Mesodermal cell (in vitro differentiated cells): Measurements from ENCODE around the gene TRPM5.

Experiments
- H3K27ac ChIP-seq: 2 replicates; pipeline ENCODE4 v1.7.0; 2013; ENCODE audit warnings: mild to moderate bottlenecking, low read depth, low read length, moderate library complexity; ENCODE audit not compliant: severe bottlenecking
- H3K36me3 ChIP-seq: 2 replicates; pipeline ENCODE4 v1.7.1; 2013; ENCODE audit warnings: mild to moderate bottlenecking, low read length, moderate library complexity; ENCODE audit not compliant: control insufficient read depth, insufficient read depth
- H3K4me1 ChIP-seq: one replicate; pipeline ENCODE4 v1.7.1; 2013; ENCODE audit warnings: mild to moderate bottlenecking, low read length; ENCODE audit not compliant: insufficient read depth, control insufficient read depth, poor library complexity, severe bottlenecking
- H3K4me3 ChIP-seq: 2 replicates; pipeline ENCODE4 v1.7.0; 2013; ENCODE audit warnings: low read length, control low read depth, mild to moderate bottlenecking; ENCODE audit not compliant: insufficient read depth, poor library complexity, severe bottlenecking; ENCODE audit errors: extremely low read depth
- H3K9me3 ChIP-seq: 2 replicates; pipeline ENCODE4 v1.7.1; 2013; ENCODE audit warnings: mild to moderate bottlenecking, low read length, moderate library complexity; ENCODE audit not compliant: control insufficient read depth
- WGBS, 2 experiments: methylation state at CpG; one replicate each; pipeline ENCODE4 v1.1.5; 2013; ENCODE audit warnings: missing lambda C conversion rate in 2 of 2; ENCODE audit not compliant: insufficient coverage in 2 of 2; 5-methylcytosine and 5-hydroxymethylcytosine counted together

The TRPM5 gene

DNA sequence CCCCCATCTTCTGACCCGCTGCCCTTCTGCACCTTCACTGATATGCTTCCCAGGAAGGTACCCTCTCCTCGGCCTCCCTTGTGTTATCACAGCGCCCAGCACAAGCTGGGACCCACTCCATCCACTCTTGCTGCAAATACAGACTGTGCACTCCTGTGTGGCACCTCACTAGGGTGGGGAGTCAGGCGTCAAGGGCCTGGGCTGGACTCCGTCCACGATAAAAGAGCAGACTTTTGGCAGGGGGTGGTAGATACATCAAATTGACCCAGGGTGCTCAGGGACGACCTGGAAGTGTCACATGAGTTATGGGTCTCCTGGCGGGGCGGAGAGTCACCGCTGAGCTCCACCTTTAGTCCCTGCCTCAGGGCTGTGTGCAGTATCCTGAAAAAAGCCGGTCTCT is 908 bp downstream of the TRPM5 start:
- Histone ChIP-seq H3K27ac (no peak overlapping the region), H3K36me3 (no peaks in the 10 kb centered on the region), H3K4me1 (no peaks in the 10 kb centered on the region), H3K4me3 (no peak overlapping the region), H3K9me3 (no peaks in the 10 kb centered on the region)
- WGBS, 2 experiments = 65 to 76% methylated on average over 9 to 11 of the region's 11 CpGs

DNA sequence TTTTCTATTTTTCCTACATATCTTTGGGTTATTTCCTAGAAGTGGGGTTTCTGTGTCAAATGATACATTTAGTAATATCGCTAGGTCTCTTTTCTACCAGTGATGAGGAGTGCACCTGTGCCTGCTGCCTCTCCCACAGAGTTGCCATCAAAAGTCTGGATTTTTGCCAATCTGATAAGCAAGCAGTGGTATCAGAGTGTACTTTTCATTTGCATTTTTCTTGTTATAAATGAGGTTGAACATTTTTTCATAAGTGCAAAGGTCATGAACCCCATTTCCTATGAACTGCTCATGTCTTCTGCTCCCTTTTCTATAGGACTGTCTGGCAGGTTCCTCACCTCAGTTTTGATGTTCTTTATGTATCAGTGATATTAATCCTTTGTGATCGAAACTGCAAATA is 1.7 kb downstream of the TRPM5 start:
- Histone ChIP-seq H3K36me3 (no peaks in the 10 kb centered on the region), H3K4me3 (no peak overlapping the region), H3K27ac (no peak overlapping the region), H3K9me3 (no peaks in the 10 kb centered on the region), H3K4me1 (no peaks in the 10 kb centered on the region)
- 60 to 100% methylated on average over 1 of the region's 2 CpGs for WGBS, 2 experiments

DNA sequence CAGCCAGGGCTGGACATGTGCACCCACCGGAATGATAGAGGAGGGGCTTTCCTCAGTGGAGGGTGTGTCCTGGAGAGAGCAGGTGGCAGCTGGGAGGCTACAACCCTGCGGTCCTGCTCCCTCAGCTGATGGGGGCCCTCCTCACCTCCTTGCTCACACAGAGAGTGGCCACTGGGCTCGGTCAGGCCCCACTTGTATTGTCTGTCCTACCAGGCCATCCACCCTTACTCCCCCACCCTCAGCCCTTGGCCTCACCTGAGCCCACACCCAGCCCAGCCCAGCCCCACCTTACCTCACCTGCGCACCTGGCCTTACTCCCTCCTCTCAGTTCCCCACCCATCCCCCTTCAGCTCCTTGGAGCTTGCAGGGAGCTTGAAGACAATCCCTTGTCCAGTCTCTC is 3.1 kb downstream of the TRPM5 start:
- Histone ChIP-seq H3K4me3 (no peak overlapping the region), H3K36me3 (no peaks in the 10 kb centered on the region), H3K27ac (no peak overlapping the region), H3K4me1 (no peaks in the 10 kb centered on the region), H3K9me3 (no peaks in the 10 kb centered on the region)
- WGBS, 2 experiments = 86 to 89% methylated on average over 2 to 3 of the region's 4 CpGs

DNA sequence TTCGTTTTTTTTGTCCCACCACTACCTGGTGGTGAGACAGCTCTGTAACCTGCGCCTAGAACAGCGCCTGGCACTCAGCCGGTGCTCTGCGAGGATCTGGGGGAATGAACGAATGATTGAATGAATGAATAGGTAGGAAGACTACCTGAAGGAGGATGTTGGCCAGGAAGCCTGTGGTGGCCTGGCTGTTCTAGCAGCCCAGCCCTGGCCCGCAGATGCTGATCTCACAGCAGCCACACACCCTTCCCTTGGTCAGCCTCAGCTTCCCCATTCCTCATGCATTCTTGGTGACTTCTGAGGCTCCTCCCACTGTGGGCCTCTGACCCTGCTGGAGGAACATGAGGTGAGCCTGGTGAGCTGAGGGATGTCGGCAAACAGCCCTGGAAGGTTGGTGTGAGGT is 3.7 kb downstream of the TRPM5 start:
- no peaks in the 10 kb centered on the region for H3K9me3 ChIP-seq
- WGBS, 2 experiments = 54 to 95% methylated on average over 6 to 7 of the region's 8 CpGs
- no peaks in the 10 kb centered on the region for H3K4me1 ChIP-seq
- no peak overlapping the region for H3K4me3 ChIP-seq
- no peaks in the 10 kb centered on the region for H3K36me3 ChIP-seq
- H3K27ac ChIP-seq = no peak overlapping the region

DNA sequence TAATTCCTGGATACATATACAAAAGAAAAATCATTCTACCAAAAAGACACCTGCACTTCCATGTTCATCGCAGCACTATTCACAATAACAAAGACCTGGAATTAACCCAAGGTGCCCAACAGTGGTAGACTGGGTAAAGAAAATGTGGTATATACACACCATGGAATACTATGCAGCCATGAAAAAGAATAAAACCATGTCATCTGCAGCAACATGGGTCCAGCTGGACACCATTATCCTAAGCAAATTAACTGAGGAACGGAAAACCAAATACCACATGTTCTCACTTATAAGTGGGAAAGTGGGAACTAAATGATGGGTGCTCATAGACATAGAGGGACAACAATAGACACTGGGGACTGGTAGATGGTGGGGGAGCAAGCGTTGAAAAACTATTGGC is 4.5 kb downstream of the TRPM5 start:
- 83% methylated on average over 1 of the region's 3 CpGs; no CpG with 5 or more reads in 1 of the 2 experiments for WGBS, 2 experiments
- no peak overlapping the region for H3K27ac ChIP-seq
- no peaks in the 10 kb centered on the region for H3K36me3 ChIP-seq
- H3K9me3 ChIP-seq = no peaks in the 10 kb centered on the region
- no peaks in the 10 kb centered on the region for H3K4me1 ChIP-seq
- H3K4me3 ChIP-seq = no peak overlapping the region

DNA sequence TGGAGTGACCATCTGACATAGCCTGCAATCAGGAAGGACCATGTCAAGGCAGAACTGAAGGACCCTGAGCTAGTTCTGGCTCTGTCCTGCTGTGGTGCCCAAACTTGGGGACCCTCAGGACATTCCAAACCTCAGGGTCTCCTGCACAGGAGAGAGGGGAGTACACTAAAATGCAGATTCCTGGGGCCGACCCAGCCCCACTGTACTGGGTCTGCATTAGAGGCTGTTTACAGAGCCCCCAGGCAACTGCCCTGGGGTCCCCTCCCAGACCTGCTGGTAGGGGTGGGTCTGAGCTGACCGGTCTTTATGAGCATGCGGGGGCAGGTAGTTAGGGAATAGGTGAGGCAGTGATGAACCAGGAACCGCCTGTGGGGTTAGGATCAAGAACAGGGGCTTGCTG is 6.8 kb downstream of the TRPM5 start:
- 64 to 100% methylated on average over 1 of the region's 4 CpGs for WGBS, 2 experiments
- Histone ChIP-seq H3K9me3 (no peaks in the 10 kb centered on the region), H3K27ac (no peak overlapping the region), H3K4me3 (no peak overlapping the region), H3K4me1 (no peaks in the 10 kb centered on the region), H3K36me3 (no peaks in the 10 kb centered on the region)

GRCh38 chr11:2436521-2437031 is 7.7 kb downstream of the TRPM5 start:
- Histone ChIP-seq H3K36me3 (no peaks in the 10 kb centered on the region), H3K9me3 (no peaks in the 10 kb centered on the region), H3K4me3 (no peak overlapping the region), H3K27ac (no peak overlapping the region), H3K4me1 (no peaks in the 10 kb centered on the region)
- WGBS, 2 experiments = 85 to 87% methylated on average over 8 of the region's 13 CpGs

DNA sequence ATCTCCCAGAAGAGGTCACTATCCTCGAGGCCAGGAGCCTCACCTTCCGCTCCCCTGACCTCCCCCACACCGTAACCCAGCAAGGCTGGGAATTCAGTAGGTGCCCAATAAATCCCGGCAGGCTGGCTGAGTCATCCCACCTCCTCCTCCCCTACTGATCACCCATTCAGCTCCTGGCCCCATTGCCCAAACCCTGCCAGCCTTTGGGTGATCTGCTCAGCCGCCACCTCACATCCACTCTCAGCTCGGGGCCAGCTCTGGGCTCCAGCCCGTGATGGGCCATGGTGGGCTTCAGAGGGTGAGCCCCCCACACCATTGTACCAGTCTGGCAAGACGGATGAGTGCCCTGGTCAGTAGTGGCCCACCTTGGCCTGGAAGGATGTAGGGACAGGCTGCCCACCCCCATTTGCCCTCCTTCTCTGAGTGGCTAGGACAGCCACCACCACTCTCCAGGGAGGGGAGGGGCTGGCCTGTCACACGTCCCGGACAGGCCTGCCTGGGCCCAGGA is 8.2 kb downstream of the TRPM5 start:
- Histone ChIP-seq H3K9me3 (no peaks in the 10 kb centered on the region), H3K4me3 (no peak overlapping the region), H3K36me3 (no peaks in the 10 kb centered on the region), H3K4me1 (no peaks in the 10 kb centered on the region), H3K27ac (no peak overlapping the region)
- WGBS, 2 experiments = 91 to 92% methylated on average over 4 to 6 of the region's 10 CpGs

GRCh38 chr11:2435288-2436012 is 8.9 kb downstream of the TRPM5 start:
- no peak overlapping the region for H3K4me3 ChIP-seq
- H3K9me3 ChIP-seq = no peaks in the 10 kb centered on the region
- no peaks in the 10 kb centered on the region for H3K4me1 ChIP-seq
- no peak overlapping the region for H3K27ac ChIP-seq
- WGBS, 2 experiments = 87 to 91% methylated on average over 12 of the region's 12 CpGs
- H3K36me3 ChIP-seq = no peaks in the 10 kb centered on the region

DNA sequence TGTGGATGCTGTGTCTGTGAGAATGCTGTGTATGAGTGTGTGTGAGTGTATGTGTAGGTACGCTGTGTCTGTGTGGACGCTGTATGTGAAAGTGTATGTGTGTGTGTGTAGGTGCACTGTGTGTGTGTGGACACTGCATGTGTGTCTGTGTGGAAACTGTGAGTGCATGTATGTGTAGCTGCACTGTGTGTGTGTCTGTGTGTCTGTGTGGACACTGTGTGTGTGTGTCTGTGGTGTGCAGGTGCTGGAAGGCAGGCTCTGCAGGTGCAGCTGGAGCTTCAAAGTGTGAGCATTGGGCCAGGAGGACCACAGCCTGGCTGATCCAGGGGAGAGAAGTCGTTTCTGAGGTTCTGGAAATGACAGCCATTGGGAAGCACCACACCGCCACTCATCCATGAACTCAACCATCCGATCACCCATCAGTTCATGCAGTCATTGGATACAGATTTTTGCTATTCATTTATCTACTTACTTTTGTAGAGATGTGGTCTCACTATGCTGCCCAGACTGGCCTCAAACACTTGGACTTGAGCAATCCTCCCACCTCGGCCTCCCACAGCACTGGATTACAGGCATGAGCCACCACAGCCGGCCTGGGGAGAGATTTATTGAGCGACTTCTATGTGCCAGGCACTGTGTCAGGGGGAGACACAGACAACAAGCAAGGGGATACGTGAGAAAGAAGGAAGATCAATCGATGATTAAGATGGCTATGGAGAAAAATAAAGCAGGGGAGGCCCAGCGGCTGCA is 9.6 kb downstream of the TRPM5 start:
- 86 to 96% methylated on average over 9 of the region's 11 CpGs for WGBS, 2 experiments
- Histone ChIP-seq H3K9me3 (no peaks in the 10 kb centered on the region), H3K27ac (no peak overlapping the region), H3K4me1 (no peaks in the 10 kb centered on the region), H3K4me3 (no peak overlapping the region), H3K36me3 (no peaks in the 10 kb centered on the region)

DNA sequence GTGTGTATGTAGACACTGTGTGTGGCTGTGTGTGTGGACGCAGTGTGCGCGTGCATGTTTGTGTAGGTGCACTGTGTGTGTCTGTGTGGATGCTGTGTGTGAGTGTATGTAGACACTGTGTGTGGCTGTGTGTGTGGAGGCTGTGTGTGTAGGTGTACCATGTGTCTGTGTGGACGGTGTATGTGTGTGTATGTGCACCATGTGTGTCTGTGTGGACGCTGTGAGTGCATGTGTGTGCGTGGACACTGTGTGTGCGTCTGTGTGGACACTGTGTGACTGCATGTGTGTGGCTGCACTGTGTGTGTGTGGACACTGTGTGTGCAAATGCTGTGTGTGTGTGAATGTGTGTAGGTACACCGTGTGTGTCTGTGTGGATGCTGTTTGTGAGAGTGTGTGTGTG is 10.3 kb downstream of the TRPM5 start:
- Histone ChIP-seq H3K27ac (no peak overlapping the region), H3K4me1 (no peaks in the 10 kb centered on the region), H3K36me3 (no peaks in the 10 kb centered on the region), H3K9me3 (no peaks in the 10 kb centered on the region), H3K4me3 (no peak overlapping the region)
- WGBS, 2 experiments = 70 to 90% methylated on average over 3 to 7 of the region's 8 CpGs
